NK-92 (cell line): Measurements from ENCODE around the gene BTD.
"Not testable (repeated sequence)": the region's sequence is repeated elsewhere in the genome, so short reads cannot be mapped to it uniquely, and the experiment has no call there.

Experiments used
- DNase-seq: peaks from one replicate; lab custom pipeline; 2025; ENCODE audit not compliant: unreplicated experiment; lab: John Stamatoyannopoulos, UW

The BTD gene

GRCh38 chr3:15602146-15602536 lies 596 bp downstream of the BTD start:
- DNase-seq = no peak

- DNase-seq = not testable (repeated sequence)
Measured at GRCh38 chr3:15602816-15603215, 1.3 kb downstream of the BTD start.

GRCh38 chr3:15604584-15604983 lies 3.0 kb downstream of the BTD start:
- not testable (repeated sequence) for DNase-seq

GRCh38 chr3:15606434-15606891 lies 4.9 kb downstream of the BTD start:
- DNase-seq = no peak

- DNase-seq = no peak
Measured at GRCh38 chr3:15610082-15610759, 8.7 kb downstream of the BTD start.

- no peak for DNase-seq
Measured at GRCh38 chr3:15611018-15611417, 9.5 kb downstream of the BTD start.

GRCh38 chr3:15612001-15612400 lies 10.5 kb downstream of the BTD start:
- DNase-seq = no peak

GRCh38 chr3:15614958-15615357 lies 13.4 kb downstream of the BTD start:
- no peak for DNase-seq

- no peak for DNase-seq
Measured at GRCh38 chr3:15616053-15616452, 14.5 kb downstream of the BTD start.

GRCh38 chr3:15619659-15620464 lies 18.3 kb downstream of the BTD start:
- not testable (repeated sequence) for DNase-seq

GRCh38 chr3:15623535-15624440 lies 22.2 kb downstream of the BTD start:
- no peak for DNase-seq

GRCh38 chr3:15628967-15629366 lies 27.4 kb downstream of the BTD start:
- DNase-seq = no peak

- no peak for DNase-seq
Measured at GRCh38 chr3:15629860-15630597, 28.5 kb downstream of the BTD start.

- DNase-seq = no peak
Measured at GRCh38 chr3:15630646-15631350, 29.3 kb downstream of the BTD start.

- DNase-seq = no peak
Measured at GRCh38 chr3:15631426-15632211, 30.1 kb downstream of the BTD start.

- no peak for DNase-seq
Measured at GRCh38 chr3:15632212-15632580, 30.7 kb downstream of the BTD start.

- DNase-seq = no peak
Measured at GRCh38 chr3:15633159-15633558, 31.6 kb downstream of the BTD start.

- no peak for DNase-seq
Measured at GRCh38 chr3:15633766-15634598, 32.4 kb downstream of the BTD start.
